GM23338 (cell line): Measurements from ENCODE around the gene SUN3. TPM values are rescaled to one million over a fixed set of nuclear protein-coding genes. Genes with fewer than 3 reads are reported as not detected.

Experiments
- ATAC-seq: fragments of 200-7000 bp; cut with Tn5 transposase; 3 replicates; pipeline ENCODE4 v1.9.1; 2020
- DNase-seq: peaks from one replicate; pipeline ENCODE4 v3.0.0-alpha.2; 2015; ENCODE audit warnings: low spot score
- H2AFZ ChIP-seq: fragments of 200-600 bp; sonication (generic); 2 replicates; pipeline ENCODE4 v1.8.0; 2016; ENCODE audit warnings: antibody characterized with exemption, mild to moderate bottlenecking, moderate library complexity
- H3F3A ChIP-seq: fragments of 200-600 bp; sonication (generic); replicated peaks from 2 replicates; pipeline ENCODE4 v1.8.0; 2017; ENCODE audit warnings: antibody characterized with exemption, mixed run types, low read depth
- H3K27ac ChIP-seq: fragments of 200-600 bp; sonication (generic); 2 replicates; pipeline ENCODE4 v1.6.1; 2016; ENCODE audit warnings: low read depth
- H3K27me3 ChIP-seq: fragments of 200-600 bp; sonication (generic); 2 replicates; pipeline ENCODE4 v1.8.0; 2016; ENCODE audit warnings: mild to moderate bottlenecking, mixed run types, moderate library complexity; ENCODE audit not compliant: insufficient read depth
- H3K36me3 ChIP-seq: fragments of 200-600 bp; sonication (generic); 2 replicates; pipeline ENCODE4 v1.8.0; 2016; ENCODE audit warnings: mild to moderate bottlenecking; ENCODE audit not compliant: insufficient read depth
- H3K4me1 ChIP-seq: fragments of 200-600 bp; sonication (generic); 2 replicates; pipeline ENCODE4 v1.8.0; 2016; ENCODE audit warnings: mild to moderate bottlenecking, moderate library complexity; ENCODE audit not compliant: insufficient read depth
- H3K4me2 ChIP-seq: fragments of 200-600 bp; sonication (generic); 2 replicates; pipeline ENCODE4 v1.7.1; 2017; ENCODE audit warnings: mixed run types
- H3K4me3 ChIP-seq: fragments of 200-600 bp; sonication (generic); 2 replicates; pipeline ENCODE4 v1.6.1; 2016; ENCODE audit warnings: mixed run types
- H3K79me2 ChIP-seq: fragments of 200-600 bp; sonication (generic); replicated peaks from 2 replicates; pipeline ENCODE4 v1.8.0; 2017; ENCODE audit warnings: mild to moderate bottlenecking; ENCODE audit not compliant: insufficient read depth
- H3K9me2 ChIP-seq: fragments of 200-600 bp; sonication (generic); 2 replicates; pipeline ENCODE4 v1.8.0; 2017; ENCODE audit not compliant: insufficient read depth
- H4K20me1 ChIP-seq: fragments of 200-600 bp; sonication (generic); replicated peaks from 2 replicates; pipeline ENCODE4 v1.8.0; 2017; ENCODE audit warnings: mild to moderate bottlenecking; ENCODE audit not compliant: insufficient read depth
- H3K27ac Mint-ChIP-seq: 2 replicates; pipeline ENCODE4 v1.8.0; 2020; ENCODE audit warnings: inconsistent platforms, mild to moderate bottlenecking, moderate library complexity, mixed read lengths
- H3K27me3 Mint-ChIP-seq: 3 replicates; pipeline ENCODE4 v1.8.0; 2022; ENCODE audit warnings: low read depth, mild to moderate bottlenecking, moderate library complexity, mixed read lengths, inconsistent platforms; ENCODE audit not compliant: insufficient read depth, poor library complexity
- H3K36me3 Mint-ChIP-seq: 3 replicates; pipeline ENCODE4 v1.8.0; 2021; ENCODE audit warnings: low read depth, mild to moderate bottlenecking, inconsistent platforms, moderate library complexity, mixed read lengths
- H3K4me1 Mint-ChIP-seq: 3 replicates; pipeline ENCODE4 v1.8.0; 2020; ENCODE audit warnings: mild to moderate bottlenecking, inconsistent platforms, mixed read lengths
- H3K4me3 Mint-ChIP-seq: 3 replicates; pipeline ENCODE4 v1.8.0; 2021; ENCODE audit warnings: moderate library complexity, mild to moderate bottlenecking, inconsistent platforms, mixed read lengths
- H3K9me3 Mint-ChIP-seq: 3 replicates; pipeline ENCODE4 v1.8.0; 2020; ENCODE audit warnings: moderate library complexity, mild to moderate bottlenecking, inconsistent platforms, mixed read lengths
- CTCF ChIP-seq, 2 experiments: fragments of 200-600 bp in 1 of 2; sonication (generic) in 1 of 2; conservative IDR thresholded peaks; 2 replicates each; pipeline versions ENCODE4 v1.5.1 to v1.6.1; 2016 to 2017; ENCODE audit warnings: antibody characterized with exemption in 2 of 2, low read depth in 2 of 2, mild to moderate bottlenecking in 2 of 2, moderate library complexity in 1 of 2
- ETS1 ChIP-seq: IDR thresholded peaks from 2 replicates; pipeline ENCODE4 v1.6.1; 2016; ENCODE audit warnings: antibody characterized with exemption
- EZH2 ChIP-seq: fragments of 200-600 bp; sonication (generic); IDR thresholded peaks from one replicate; pipeline ENCODE4 v1.8.0; 2017; ENCODE audit warnings: antibody characterized with exemption, mild to moderate bottlenecking, low read depth; ENCODE audit not compliant: unreplicated experiment
- POLR2AphosphoS5 ChIP-seq: IDR thresholded peaks from 2 replicates; pipeline ENCODE4 v1.6.1; 2016; ENCODE audit warnings: antibody characterized with exemption, low read depth
- ZNF114 ChIP-seq: fragments of 250-450 bp; sonication (Bioruptor Pico); IDR thresholded peaks from 2 replicates; pipeline ENCODE4 v1.5.0; 2020; ENCODE audit warnings: mild to moderate bottlenecking, moderate library complexity
- ZNF331 ChIP-seq: fragments of 250-450 bp; sonication (Bioruptor Pico); IDR thresholded peaks from 2 replicates; pipeline ENCODE4 v1.5.0; 2020; ENCODE audit warnings: low read depth, mild to moderate bottlenecking, moderate library complexity
- polyA plus RNA-seq: library from polyadenylated mRNA; unstranded; fragments of >200 nt; fragmentation: Nextera tagmentation; extraction: Ambion mirVana; gene quantifications from 2 replicates; pipeline ENCODE4 v1.2.1, GENCODE V29; 2016
- total RNA-seq: library from RNA; depleted of rRNA; stranded (reverse); fragments of >200 nt; shearing (Covaris generic); gene quantifications from 2 replicates; pipeline ENCODE4 v1.2.3, GENCODE V29; 2014
- TF ChIP-seq, protein P1 (sequence below): fragments of 250-450 bp; sonication (Bioruptor Pico); IDR thresholded peaks from 2 replicates; pipeline ENCODE4 v1.5.0; 2020; ENCODE audit warnings: mild to moderate bottlenecking, moderate library complexity

SUN3 gene
- total and polyA plus RNA-seq, 2 experiments from 2014 or later: 0.52 TPM; not detected in 1

DNA sequence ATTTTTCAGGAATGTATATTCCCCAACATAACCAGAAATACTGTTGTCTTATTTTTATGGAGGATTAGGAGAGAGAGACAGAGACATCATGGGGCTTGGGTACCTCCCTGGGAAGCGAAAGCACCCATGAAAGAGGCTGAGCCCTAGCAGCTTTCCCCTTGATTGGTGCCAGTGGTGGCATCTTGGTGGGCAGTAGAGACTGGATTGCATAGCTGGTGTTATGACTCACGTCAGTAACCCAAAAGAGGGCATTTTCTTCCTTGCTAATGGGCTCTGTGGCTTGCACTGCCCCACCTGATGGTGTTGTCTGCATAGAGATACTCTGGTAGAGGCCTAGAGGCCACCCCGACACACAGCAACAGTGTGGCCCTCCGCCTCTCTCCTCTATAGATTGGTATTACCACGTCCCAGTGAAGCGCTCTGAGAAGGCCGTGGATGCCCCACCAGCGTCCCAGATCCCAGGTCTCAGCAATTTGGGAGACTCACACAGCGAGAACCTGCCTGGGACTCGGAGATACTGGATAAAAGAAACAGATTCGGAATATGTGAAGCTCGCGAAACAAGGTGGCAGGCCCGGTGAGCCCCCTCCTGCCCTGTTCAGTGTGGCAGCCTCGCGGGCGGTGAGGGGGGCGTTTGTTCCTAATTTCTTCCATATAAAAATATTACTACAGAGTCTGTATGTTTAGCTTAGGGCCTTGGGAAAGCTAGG, 12.2 kb upstream of the SUN3 start:
- peaks cover 64% of the 10 kb centered on the region for H3K4me1 Mint-ChIP-seq
- H3K27ac ChIP-seq: peak overlapping the region; percentile 22; the same call in 1 of the 2 replicates
- peak; percentile 8 for DNase-seq
- H3K9me2 ChIP-seq: peaks cover 7% of the 10 kb centered on the region
- H3K4me3 Mint-ChIP-seq: no peak overlapping the region
- H3K36me3 Mint-ChIP-seq: no peaks in the 10 kb centered on the region
- TF ChIP-seq ZNF331 (CRISPR knock-in tag) (no peak), POLR2AphosphoS5 (no peak), CTCF (conservative IDR thresholded peaks at IDR 0.05; ENCODE audit: low read depth in 2 of 2) (no peak)
- no peaks in the 10 kb centered on the region for H3K9me3 Mint-ChIP-seq
- H3K27ac Mint-ChIP-seq: no peak overlapping the region
- peak; percentile 18; the same call in 2 of the 3 replicates for ATAC-seq
- peaks cover 17% of the 10 kb centered on the region for H3K27me3 ChIP-seq
- H3K4me1 ChIP-seq: peaks cover 52% of the 10 kb centered on the region
- no peaks in the 10 kb centered on the region for H3F3A ChIP-seq
- no peak overlapping the region for H3K4me3 ChIP-seq
- peak overlapping the region; percentile 30 for H2AFZ ChIP-seq
- H3K4me2 ChIP-seq: peak overlapping the region; percentile 72
- H3K36me3 ChIP-seq: no peaks in the 10 kb centered on the region
- peaks cover 26% of the 10 kb centered on the region for H3K27me3 Mint-ChIP-seq
- no peaks in the 10 kb centered on the region for H4K20me1 ChIP-seq
- H3K79me2 ChIP-seq: no peaks in the 10 kb centered on the region

- TF ChIP-seq CTCF (conservative IDR thresholded peaks at IDR 0.05; ENCODE audit: low read depth in 2 of 2): no peak
- no peak for TF ChIP-seq ETS1
- no peak for TF ChIP-seq ZNF114 (CRISPR knock-in tag)
- TF ChIP-seq, protein P1, sequence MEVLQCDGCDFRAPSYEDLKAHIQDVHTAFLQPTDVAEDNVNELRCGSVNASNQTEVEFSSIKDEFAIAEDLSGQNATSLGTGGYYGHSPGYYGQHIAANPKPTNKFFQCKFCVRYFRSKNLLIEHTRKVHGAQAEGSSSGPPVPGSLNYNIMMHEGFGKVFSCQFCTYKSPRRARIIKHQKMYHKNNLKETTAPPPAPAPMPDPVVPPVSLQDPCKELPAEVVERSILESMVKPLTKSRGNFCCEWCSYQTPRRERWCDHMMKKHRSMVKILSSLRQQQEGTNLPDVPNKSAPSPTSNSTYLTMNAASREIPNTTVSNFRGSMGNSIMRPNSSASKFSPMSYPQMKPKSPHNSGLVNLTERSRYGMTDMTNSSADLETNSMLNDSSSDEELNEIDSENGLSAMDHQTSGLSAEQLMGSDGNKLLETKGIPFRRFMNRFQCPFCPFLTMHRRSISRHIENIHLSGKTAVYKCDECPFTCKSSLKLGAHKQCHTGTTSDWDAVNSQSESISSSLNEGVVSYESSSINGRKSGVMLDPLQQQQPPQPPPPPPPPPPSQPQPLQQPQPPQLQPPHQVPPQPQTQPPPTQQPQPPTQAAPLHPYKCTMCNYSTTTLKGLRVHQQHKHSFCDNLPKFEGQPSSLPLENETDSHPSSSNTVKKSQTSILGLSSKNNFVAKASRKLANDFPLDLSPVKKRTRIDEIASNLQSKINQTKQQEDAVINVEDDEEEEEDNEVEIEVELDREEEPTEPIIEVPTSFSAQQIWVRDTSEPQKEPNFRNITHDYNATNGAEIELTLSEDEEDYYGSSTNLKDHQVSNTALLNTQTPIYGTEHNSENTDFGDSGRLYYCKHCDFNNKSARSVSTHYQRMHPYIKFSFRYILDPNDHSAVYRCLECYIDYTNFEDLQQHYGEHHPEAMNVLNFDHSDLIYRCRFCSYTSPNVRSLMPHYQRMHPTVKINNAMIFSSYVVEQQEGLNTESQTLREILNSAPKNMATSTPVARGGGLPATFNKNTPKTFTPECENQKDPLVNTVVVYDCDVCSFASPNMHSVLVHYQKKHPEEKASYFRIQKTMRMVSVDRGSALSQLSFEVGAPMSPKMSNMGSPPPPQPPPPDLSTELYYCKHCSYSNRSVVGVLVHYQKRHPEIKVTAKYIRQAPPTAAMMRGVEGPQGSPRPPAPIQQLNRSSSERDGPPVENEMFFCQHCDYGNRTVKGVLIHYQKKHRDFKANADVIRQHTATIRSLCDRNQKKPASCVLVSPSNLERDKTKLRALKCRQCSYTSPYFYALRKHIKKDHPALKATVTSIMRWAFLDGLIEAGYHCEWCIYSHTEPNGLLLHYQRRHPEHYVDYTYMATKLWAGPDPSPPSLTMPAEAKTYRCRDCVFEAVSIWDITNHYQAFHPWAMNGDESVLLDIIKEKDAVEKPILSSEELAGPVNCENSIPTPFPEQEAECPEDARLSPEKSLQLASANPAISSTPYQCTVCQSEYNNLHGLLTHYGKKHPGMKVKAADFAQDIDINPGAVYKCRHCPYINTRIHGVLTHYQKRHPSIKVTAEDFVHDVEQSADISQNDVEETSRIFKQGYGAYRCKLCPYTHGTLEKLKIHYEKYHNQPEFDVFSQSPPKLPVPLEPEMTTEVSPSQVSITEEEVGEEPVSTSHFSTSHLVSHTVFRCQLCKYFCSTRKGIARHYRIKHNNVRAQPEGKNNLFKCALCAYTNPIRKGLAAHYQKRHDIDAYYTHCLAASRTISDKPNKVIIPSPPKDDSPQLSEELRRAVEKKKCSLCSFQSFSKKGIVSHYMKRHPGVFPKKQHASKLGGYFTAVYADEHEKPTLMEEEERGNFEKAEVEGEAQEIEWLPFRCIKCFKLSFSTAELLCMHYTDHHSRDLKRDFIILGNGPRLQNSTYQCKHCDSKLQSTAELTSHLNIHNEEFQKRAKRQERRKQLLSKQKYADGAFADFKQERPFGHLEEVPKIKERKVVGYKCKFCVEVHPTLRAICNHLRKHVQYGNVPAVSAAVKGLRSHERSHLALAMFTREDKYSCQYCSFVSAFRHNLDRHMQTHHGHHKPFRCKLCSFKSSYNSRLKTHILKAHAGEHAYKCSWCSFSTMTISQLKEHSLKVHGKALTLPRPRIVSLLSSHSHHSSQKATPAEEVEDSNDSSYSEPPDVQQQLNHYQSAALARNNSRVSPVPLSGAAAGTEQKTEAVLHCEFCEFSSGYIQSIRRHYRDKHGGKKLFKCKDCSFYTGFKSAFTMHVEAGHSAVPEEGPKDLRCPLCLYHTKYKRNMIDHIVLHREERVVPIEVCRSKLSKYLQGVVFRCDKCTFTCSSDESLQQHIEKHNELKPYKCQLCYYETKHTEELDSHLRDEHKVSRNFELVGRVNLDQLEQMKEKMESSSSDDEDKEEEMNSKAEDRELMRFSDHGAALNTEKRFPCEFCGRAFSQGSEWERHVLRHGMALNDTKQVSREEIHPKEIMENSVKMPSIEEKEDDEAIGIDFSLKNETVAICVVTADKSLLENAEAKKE (CRISPR knock-in tag): no peak
- no peak for TF ChIP-seq EZH2
- Histone ChIP-seq H3K4me2 (peak overlapping the region; percentile 72), H3K27me3 (peaks cover 33% of the 10 kb centered on the region), H3K4me3 (peak overlapping the region; percentile 23), H2AFZ (no peak overlapping the region), H3F3A (no peaks in the 10 kb centered on the region), H3K27ac (peak overlapping the region; percentile 43; the same call in 1 of the 2 replicates), H3K9me2 (peaks cover 5% of the 10 kb centered on the region; the same call in 1 of the 2 replicates), H3K36me3 (no peaks in the 10 kb centered on the region), H3K79me2 (no peaks in the 10 kb centered on the region), H4K20me1 (no peaks in the 10 kb centered on the region), H3K4me1 (peaks cover 52% of the 10 kb centered on the region)
- peaks cover 66% of the 10 kb centered on the region for H3K4me1 Mint-ChIP-seq
- H3K9me3 Mint-ChIP-seq: no peaks in the 10 kb centered on the region
- peaks cover 38% of the 10 kb centered on the region for H3K27me3 Mint-ChIP-seq
- ATAC-seq (peak; percentile 27), DNase-seq (peak; percentile 72)
- peak overlapping the region; percentile 71 for H3K27ac Mint-ChIP-seq
- no peaks in the 10 kb centered on the region for H3K36me3 Mint-ChIP-seq
- peak overlapping the region; percentile 54 for H3K4me3 Mint-ChIP-seq
Measured at GRCh38 chr7:48038815-48039506, 10.1 kb upstream of the SUN3 start.
